GM19238 (cell line): ENCODE measurements around the gene VMP1.
"Not testable (repeated sequence)": the region's sequence is repeated elsewhere in the genome, so short reads cannot be mapped to it uniquely, and the experiment has no call there.

Experiments used
- DNase-seq: peaks from one replicate; pipeline ENCODE4 v3.0.0; 2011; ENCODE audit warnings: low spot score; ENCODE audit not compliant: insufficient read length

Gene VMP1

GRCh38 chr17:59806322-59806721 lies 98.9 kb downstream of the VMP1 start:
- DNase-seq, result not testable (repeated sequence)

- no peak for DNase-seq
Observed at GRCh38 chr17:59807892-59808509, 100.5 kb downstream of the VMP1 start.

DNA sequence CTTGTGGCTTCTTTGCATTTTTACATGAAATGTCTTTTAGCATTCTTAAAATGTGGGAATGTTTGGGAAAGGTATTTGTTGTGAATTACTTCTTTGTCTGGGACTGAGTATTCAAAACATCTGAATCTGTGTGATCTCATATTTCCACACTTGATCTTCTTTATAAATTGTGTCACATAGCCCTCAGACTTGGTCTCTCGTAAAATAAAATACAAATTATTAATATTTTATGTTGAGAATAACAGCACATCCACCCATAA lies 103.4 kb downstream of the VMP1 start:
- DNase-seq, result no peak

DNA sequence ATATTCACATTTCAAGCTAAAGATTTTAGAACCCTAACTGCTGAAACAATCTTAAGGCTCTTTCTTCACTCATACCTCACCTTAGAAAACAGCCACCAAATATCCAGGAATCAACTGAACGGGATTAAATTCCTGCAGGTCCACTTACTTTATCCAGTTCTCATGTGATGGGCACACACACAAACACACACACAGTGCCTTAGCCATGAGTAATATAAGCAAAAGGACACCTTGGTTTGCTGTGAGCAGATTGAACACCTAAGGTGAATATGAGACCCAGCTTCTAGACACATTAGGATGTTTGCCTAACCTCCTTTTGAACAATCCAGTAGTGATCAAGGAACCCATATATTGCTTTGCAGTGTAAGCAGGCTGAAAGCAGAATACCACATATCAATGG lies 103.8 kb downstream of the VMP1 start:
- DNase-seq, result no peak

GRCh38 chr17:59812139-59812538 lies 104.7 kb downstream of the VMP1 start:
- no peak for DNase-seq

DNA sequence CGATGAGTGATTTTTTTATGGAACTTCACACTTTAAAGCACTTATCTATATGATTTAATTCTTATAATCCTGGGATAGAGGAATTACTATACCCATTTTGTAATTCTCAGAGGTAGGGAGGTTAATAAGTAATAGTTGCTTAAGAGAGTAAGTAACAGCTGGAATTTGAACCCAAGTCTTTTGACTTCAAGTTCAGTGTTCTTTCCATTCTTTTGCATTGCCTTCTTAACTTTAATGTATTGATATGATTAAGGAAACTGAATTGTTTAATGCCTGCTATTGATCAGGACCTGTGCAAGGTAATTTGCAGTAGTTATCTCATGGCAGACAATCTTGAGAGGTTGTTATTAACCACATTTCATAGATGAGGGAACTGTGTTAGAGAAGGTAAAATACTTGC lies 106.8 kb downstream of the VMP1 start:
- no peak for DNase-seq

GRCh38 chr17:59814685-59815084 lies 107.2 kb downstream of the VMP1 start:
- no peak for DNase-seq

DNA sequence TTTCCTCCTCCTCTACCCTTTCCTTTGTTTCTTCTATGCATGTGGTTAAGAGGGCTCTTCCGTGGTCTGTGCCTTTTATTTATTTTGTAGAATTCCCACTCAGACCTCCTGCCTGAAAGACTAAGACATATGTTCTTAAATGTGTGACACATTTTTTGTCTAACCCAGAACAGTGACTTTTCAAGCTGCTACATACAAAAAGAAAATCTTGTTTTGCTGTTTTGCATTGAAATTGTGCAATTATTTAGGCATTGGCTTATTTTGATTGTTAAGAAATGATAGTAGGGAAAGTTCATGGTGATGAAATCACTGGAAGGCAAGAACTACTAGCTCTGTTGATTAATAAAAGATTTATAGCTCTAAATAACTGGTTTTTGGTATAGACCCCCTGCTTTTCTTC lies 108.5 kb downstream of the VMP1 start:
- no peak for DNase-seq

- no peak for DNase-seq
Observed at GRCh38 chr17:59825533-59826322, 118.3 kb downstream of the VMP1 start.

GRCh38 chr17:59826706-59827453 lies 119.4 kb downstream of the VMP1 start:
- no peak for DNase-seq

DNA sequence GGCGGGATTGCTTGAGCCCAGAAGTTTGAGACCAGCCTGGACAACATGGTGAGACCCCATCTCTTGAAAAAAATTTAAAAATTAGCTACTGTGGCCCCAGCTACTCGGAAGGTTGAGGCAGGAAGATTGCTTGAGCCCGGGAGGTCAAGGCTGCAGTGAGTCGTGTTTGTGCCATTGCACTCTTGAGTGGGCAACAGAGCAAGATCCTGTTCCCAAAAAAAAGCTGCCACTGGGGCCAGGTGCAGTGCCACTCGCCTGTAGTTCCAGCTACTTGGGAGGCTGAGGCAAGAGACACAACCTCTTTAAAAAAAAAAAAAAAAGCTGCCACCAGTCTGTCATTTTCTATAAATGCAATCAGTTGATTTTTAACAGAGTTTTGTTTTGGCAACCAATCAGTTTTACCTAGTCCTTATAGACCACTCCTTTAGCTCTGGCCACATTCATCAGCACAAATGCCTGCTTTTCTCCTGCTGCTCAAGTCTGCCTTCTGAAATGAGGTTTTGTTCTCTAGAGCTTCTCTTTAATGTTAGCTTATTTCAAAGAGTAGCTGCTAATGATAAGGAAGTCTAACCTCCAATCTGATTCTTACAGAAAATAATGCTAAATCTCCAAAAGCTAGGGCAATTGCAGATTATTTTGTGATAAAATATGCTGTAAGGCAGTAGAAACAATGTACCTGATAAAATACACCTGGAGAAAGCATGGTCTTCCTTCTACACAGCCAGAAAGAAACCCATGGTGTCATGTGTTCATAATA lies 120.4 kb downstream of the VMP1 start:
- no peak for DNase-seq

DNA sequence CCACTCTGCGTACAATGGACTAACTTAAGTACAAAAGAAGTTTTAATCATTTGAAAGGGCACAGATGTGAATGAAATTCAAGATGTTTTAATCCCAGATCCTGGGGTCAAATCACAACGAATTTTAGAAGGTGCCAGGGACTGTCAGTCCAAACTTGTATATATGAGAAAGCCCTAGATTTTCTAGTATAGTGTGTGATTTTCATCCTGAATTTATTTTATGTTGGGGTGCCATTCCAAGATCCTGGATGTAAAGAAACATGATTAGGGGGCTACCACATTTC lies 121.0 kb downstream of the VMP1 start:
- DNase-seq, result no peak

DNA sequence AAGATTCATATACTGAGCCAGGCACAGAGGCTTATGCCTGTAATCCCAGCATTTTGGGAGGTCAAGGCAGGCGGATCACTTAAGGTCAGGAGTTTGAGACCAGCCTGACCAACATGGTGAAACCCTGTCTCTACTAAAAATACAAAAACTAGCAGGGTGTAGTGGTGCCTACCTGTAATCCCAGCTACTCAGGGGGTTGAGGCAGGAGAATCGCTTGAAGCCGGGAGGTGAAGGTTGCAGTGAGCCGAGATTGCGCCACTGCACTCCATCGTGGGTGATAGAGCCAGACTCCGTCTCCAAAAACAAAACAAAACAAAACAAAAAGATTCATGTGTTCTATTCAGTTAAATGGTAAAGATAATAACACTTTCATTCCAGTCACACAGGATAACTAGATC lies 121.4 kb downstream of the VMP1 start:
- DNase-seq, result not testable (repeated sequence)

DNA sequence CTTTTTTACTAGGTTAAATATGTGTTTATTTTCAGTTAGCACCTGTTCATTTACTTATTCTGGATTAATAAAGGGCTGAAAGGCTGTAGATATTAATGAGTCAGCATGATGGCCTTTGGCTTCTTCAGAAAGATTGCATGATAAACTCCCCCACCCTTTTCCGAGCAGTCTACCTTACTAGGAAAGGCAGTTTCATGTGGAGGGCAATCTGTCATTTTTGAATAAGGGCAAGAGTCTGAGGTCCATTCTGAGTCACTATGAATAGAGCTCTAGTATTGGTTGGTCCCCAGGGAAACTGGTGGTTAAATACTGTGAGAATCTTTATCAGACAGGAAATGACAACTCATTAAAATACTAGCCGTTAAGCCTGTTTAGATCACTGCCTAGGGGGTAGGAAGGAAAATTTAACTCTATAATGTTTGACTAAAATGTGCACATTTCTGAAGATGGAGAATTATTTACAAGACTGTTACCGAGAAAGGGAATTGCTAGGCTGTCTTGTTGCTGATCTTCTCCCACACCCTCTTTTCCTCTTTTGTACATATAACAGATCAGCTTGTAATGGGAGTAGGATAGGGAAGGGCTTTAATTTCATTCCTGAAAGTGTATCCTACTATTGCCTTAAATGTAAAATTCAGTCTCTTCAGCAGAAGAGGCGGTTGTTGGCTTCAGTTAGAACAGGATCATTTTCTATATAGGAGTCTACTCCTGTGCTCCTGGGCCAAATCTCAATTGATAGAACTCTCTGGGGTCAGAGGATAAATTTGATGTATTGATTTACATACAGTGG lies 122.0 kb downstream of the VMP1 start:
- DNase-seq, result no peak

- no peak for DNase-seq
Observed at GRCh38 chr17:59830007-59830630, 122.7 kb downstream of the VMP1 start.

GRCh38 chr17:59830846-59831486 lies 123.5 kb downstream of the VMP1 start:
- no peak for DNase-seq

- no peak for DNase-seq
Observed at GRCh38 chr17:59832883-59833379, 125.5 kb downstream of the VMP1 start.

- DNase-seq, result no peak
Observed at GRCh38 chr17:59837308-59838051, 130.0 kb downstream of the VMP1 start.

DNA sequence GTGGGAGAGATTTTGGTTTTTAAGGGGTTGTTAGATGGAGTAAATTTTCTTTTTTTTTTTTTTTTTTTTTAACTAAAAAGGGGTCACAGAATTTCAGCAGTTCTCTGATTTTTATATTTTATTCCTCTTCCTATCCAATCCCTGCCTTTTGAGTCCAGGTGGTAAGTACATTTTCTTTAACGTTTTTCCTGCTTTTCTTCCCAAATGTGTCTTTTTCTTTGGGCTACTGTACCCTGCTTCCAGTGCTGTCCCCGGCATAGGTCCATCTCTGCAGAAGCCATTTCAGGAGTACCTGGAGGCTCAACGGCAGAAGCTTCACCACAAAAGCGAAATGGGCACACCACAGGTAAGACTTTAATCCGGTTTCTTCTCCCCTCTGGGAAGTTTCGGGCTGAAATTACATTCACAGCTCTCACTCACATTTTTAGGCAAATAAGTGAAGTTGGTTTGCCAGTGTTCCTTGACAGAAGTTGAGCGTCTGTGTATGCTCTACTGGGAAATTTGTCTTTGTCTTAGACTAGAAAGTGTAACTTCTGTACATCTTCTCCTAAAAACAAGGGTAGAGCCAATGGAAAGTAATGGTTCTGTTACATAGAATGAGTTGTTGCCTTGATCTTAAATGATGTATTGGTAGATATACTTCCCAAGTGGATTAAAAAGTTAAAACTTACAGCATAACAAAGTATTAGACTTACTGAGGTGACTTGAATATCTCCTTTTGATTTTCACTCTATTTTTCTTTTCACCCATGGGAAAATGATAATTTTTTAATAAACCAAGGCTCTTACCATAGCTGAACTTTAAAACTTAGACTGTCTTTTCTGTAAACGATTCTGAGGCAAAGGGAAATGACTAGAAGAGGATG lies 130.8 kb downstream of the VMP1 start:
- no peak for DNase-seq
